H7 (cell line): ENCODE measurements around the gene XRRA1. TPM values are rescaled to one million over a fixed set of nuclear protein-coding genes. Genes with fewer than 3 reads are reported as not detected.
"Not testable (repeated sequence)": the region's sequence is repeated elsewhere in the genome, so short reads cannot be mapped to it uniquely, and the experiment has no call there.

Experiments
- DNase-seq: peaks from one replicate; pipeline ENCODE4 v3.0.0; 2012
- H3K27me3 ChIP-seq: 2 replicates; pipeline ENCODE4 v1.6.0; 2011; ENCODE audit warnings: mild to moderate bottlenecking, low read length; ENCODE audit not compliant: control insufficient read depth, insufficient read depth
- H3K36me3 ChIP-seq: replicated peaks from 2 replicates; pipeline ENCODE4 v1.5.1; 2011; ENCODE audit warnings: low read length; ENCODE audit not compliant: control insufficient read depth, insufficient read depth
- H3K4me3 ChIP-seq: 2 replicates; pipeline ENCODE4 v1.5.1; 2011; ENCODE audit warnings: low read depth, mild to moderate bottlenecking, control low read depth, low read length, moderate library complexity; ENCODE audit not compliant: insufficient read depth
- total RNA-seq: library from RNA; depleted of rRNA; stranded (reverse); fragments of >200 nt; shearing (Covaris generic); gene quantifications from 2 replicates; pipeline ENCODE4 v1.2.3, GENCODE V29; 2014

Gene XRRA1
- total RNA-seq, 1 experiment from 2014 or later = 11.1 TPM

DNA sequence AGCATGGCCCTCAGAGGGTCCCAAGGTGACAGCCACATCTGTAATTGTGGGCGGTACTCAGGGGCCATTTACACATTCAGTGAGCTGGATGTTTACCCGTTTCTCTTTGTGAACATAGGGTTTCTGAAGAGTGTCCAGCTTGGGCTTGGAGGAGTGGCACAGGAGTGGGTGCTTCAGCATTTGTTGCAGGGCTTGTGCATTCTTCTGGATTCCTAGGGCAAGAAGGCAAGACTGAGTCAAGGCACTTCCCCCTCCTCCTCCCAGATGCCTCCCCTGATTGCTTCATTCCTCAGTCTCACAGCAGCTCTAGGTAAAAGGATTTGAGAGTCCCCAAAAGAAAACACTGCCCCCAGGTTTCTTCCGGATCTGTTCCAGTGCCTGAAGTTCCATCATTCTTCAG lies 104.8 kb downstream of the XRRA1 start:
- no peak overlapping the region for H3K4me3 ChIP-seq
- H3K36me3 ChIP-seq = peaks cover 17% of the 10 kb centered on the region
- DNase-seq = no peak
- H3K27me3 ChIP-seq = no peaks in the 10 kb centered on the region

DNA sequence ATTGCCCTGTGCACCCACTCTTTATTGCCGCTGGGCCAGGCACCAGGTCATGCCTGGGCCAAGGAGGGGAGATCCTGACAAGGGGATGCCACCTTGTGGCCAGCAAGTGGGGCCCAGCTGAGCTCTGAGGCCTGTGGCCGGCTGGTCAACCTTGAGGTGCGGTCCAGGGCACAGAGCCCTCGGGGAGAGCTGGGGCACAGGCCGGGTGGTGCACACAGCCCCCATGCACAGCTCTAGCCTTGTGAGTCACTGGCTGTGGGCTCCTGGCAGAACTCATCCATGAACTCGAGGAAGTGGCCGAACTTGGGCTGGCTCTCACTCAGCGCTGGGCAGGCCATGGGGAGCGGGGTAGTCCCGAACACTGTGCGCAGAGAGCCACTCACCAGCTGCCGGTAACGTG lies 105.9 kb downstream of the XRRA1 start:
- Histone ChIP-seq H3K36me3 (peaks cover 17% of the 10 kb centered on the region), H3K27me3 (no peaks in the 10 kb centered on the region), H3K4me3 (no peak overlapping the region)
- peak; percentile 43 for DNase-seq

- no peak overlapping the region for H3K4me3 ChIP-seq
- peaks cover 24% of the 10 kb centered on the region for H3K36me3 ChIP-seq
- no peaks in the 10 kb centered on the region for H3K27me3 ChIP-seq
- DNase-seq = no peak
Measured at GRCh38 chr11:74840486-74840885, 108.4 kb downstream of the XRRA1 start.

- Histone ChIP-seq H3K36me3 (peaks cover 23% of the 10 kb centered on the region), H3K27me3 (no peaks in the 10 kb centered on the region), H3K4me3 (no peak overlapping the region)
- no peak for DNase-seq
Measured at GRCh38 chr11:74839971-74840370, 108.9 kb downstream of the XRRA1 start.

GRCh38 chr11:74839446-74839845 lies 109.4 kb downstream of the XRRA1 start:
- peaks cover 23% of the 10 kb centered on the region for H3K36me3 ChIP-seq
- no peaks in the 10 kb centered on the region for H3K27me3 ChIP-seq
- DNase-seq = no peak
- H3K4me3 ChIP-seq = no peak overlapping the region

GRCh38 chr11:74838188-74838587 lies 110.7 kb downstream of the XRRA1 start:
- H3K36me3 ChIP-seq = peaks cover 18% of the 10 kb centered on the region
- no peak overlapping the region for H3K4me3 ChIP-seq
- DNase-seq = no peak
- no peaks in the 10 kb centered on the region for H3K27me3 ChIP-seq

DNA sequence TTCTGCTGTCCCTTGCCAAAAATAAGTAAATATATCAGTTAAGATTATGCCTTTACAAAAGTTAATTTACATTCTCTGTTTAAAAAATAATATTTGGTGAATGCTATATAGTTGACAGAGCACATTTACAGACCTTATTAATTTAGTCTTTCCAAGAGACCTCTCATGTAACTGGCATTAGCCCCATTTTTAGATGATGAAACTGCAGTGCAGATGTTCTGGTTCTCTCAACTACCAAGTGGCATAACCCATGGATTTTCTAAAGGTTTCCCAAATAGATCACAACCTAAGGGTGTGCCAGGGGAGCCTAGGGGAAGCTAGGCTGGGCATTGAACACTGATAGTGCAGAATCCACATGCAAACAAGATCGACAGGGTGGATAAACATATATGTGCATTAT lies 111.7 kb downstream of the XRRA1 start:
- Histone ChIP-seq H3K4me3 (no peak overlapping the region), H3K27me3 (no peaks in the 10 kb centered on the region), H3K36me3 (peaks cover 14% of the 10 kb centered on the region)
- DNase-seq = no peak

DNA sequence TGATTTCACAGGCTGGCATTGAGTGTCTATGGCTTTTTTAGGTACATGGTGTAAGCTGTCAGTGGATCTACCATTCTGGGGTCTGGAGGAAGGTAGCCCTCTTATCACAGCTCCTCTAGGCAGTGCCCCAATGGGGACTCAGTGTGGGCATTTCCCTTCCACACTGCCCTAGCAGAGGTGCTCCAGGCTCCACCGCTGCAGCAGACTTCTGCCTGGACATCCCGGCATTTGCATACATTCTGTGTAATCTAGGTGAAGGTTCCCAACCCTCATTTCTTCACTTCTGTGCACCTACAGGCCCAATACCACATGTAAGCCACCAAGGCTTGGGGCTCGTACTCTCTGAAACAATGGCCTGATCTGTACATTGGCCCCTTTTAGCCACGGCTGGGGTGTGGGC lies 122.0 kb downstream of the XRRA1 start:
- Histone ChIP-seq H3K4me3 (no peak overlapping the region), H3K27me3 (no peaks in the 10 kb centered on the region), H3K36me3 (peaks cover 3% of the 10 kb centered on the region; the same call in 1 of the 2 replicates)
- no peak for DNase-seq

DNA sequence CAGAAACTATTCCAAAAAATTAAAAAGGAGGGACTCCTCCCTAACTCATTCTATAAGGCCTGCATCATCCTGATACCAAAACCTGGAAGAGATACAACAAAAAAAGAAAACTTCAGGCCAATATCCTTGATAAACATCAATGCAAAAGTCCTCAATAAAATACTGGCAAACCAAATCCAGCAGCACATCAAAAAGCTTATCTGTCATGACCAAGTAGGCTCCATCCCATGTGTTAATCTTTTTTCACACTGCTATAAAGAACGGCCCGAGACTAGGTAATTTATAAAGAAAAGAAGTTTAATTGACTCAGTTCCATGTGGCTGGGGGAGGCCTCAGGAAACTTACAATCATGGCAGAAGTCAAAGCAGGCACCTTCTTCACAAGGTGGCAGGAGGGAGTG lies 123.3 kb downstream of the XRRA1 start:
- H3K27me3 ChIP-seq, H3K36me3 ChIP-seq, DNase-seq, H3K4me3 ChIP-seq: not testable (repeated sequence)

GRCh38 chr11:74824285-74824982 lies 124.5 kb downstream of the XRRA1 start:
- DNase-seq = no peak
- peaks cover 3% of the 10 kb centered on the region; the same call in 1 of the 2 replicates for H3K36me3 ChIP-seq
- H3K27me3 ChIP-seq = no peaks in the 10 kb centered on the region
- H3K4me3 ChIP-seq = no peak overlapping the region

GRCh38 chr11:74822170-74822569 lies 126.7 kb downstream of the XRRA1 start:
- H3K4me3 ChIP-seq = no peak overlapping the region
- H3K36me3 ChIP-seq = peaks cover 3% of the 10 kb centered on the region; the same call in 1 of the 2 replicates
- H3K27me3 ChIP-seq = no peaks in the 10 kb centered on the region
- no peak for DNase-seq

DNA sequence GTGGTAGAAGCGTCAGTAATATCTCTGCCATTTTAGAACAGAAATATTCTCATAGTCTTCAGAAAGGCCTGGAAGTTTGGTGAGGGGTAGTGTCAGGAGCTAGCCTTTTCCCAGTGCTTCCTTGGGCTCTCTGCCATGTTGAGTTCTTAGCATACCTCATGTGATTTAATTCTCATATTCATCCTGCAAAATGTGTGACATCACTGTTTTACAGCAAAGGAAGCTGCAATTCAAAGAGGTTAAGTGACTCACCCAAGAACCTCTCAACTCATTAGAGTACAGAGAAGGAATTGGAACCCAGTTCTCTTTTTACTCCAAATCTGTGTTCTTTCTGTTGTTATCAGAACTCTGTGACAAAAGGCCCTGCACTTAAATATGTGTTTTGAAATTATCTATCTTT lies 128.1 kb downstream of the XRRA1 start:
- Histone ChIP-seq H3K4me3 (no peak overlapping the region), H3K36me3 (no peaks in the 10 kb centered on the region; the same call in 1 of the 2 replicates), H3K27me3 (no peaks in the 10 kb centered on the region)
- DNase-seq = no peak

DNA sequence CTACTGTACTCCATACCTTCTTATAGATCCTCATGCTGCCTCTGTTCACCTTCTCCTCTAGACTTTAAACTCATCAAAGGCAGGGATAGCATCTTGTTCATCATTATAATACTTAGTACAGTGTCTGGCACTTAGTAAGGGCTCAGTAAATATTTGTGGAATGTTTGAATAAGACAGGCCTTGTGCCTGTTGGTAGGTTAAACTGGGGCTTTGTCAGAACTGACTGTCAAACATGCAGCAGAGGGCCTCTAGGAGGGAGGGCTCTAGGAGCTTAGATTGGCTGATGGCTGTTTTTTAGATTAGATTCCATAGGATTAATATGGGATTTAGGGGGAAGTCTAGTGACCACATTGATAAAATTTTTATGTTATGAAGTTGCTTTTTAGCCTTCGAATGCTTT lies 129.5 kb downstream of the XRRA1 start:
- Histone ChIP-seq H3K36me3 (no peaks in the 10 kb centered on the region; the same call in 1 of the 2 replicates), H3K4me3 (no peak overlapping the region), H3K27me3 (no peaks in the 10 kb centered on the region)
- no peak for DNase-seq

- H3K36me3 ChIP-seq = no peaks in the 10 kb centered on the region; the same call in 1 of the 2 replicates
- H3K4me3 ChIP-seq = no peak overlapping the region
- no peak for DNase-seq
- no peaks in the 10 kb centered on the region for H3K27me3 ChIP-seq
Measured at GRCh38 chr11:74818283-74818946, 130.5 kb downstream of the XRRA1 start.

- DNase-seq = no peak
- H3K27me3 ChIP-seq = no peaks in the 10 kb centered on the region
- H3K36me3 ChIP-seq = no peaks in the 10 kb centered on the region; the same call in 1 of the 2 replicates
- H3K4me3 ChIP-seq = no peak overlapping the region
Measured at GRCh38 chr11:74816664-74817063, 132.2 kb downstream of the XRRA1 start.
